WTC11 (cell line): Measurements from ENCODE around the gene KLRF1. TPM values are rescaled to one million over a fixed set of nuclear protein-coding genes. Genes with fewer than 3 reads are reported as not detected.
A peak's percentile ranks its signal among the peaks of the same experiment; 100 is the strongest.

Source experiments
- ATAC-seq: fragments of 200-7000 bp; cut with Tn5 transposase; 2 replicates; pipeline ENCODE4 v1.10.0; 2021; ENCODE audit warnings: mild to moderate bottlenecking, moderate library complexity
- CTCF ChIA-PET: fragments of 300-600 bp; sonication (Branson Sonifier 250); formaldehyde crosslinking; loops from one replicate; lab custom pipeline; 2021; ENCODE audit warnings: antibody characterized with exemption; lab: Charles Lee
- POLR2A ChIA-PET: fragments of 350-600 bp; sonication (Branson Sonifier 250); formaldehyde crosslinking; loops from one replicate; lab custom pipeline; 2021; ENCODE audit warnings: antibody characterized with exemption; lab: Charles Lee
- DNase-seq: peaks from one replicate; pipeline ENCODE4 v3.0.0; 2021; ENCODE audit warnings: low spot score
- H3K27ac Mint-ChIP-seq: 2 replicates; pipeline ENCODE4 v1.8.0; 2021; ENCODE audit warnings: mixed read lengths
- H3K27me3 Mint-ChIP-seq: 2 replicates; pipeline ENCODE4 v1.8.0; 2021; ENCODE audit warnings: low read depth, mild to moderate bottlenecking, moderate library complexity, mixed read lengths
- H3K36me3 Mint-ChIP-seq: 2 replicates; pipeline ENCODE4 v1.8.0; 2021; ENCODE audit warnings: mixed read lengths
- H3K4me1 Mint-ChIP-seq: 2 replicates; pipeline ENCODE4 v1.8.0; 2022; ENCODE audit warnings: mixed read lengths
- H3K4me3 Mint-ChIP-seq: 2 replicates; pipeline ENCODE4 v1.8.0; 2021; ENCODE audit warnings: mild to moderate bottlenecking, moderate library complexity, mixed read lengths
- H3K9me3 Mint-ChIP-seq: 2 replicates; pipeline ENCODE4 v1.8.0; 2021; ENCODE audit warnings: mixed read lengths
- CBFB ChIP-seq: sonication (generic); formaldehyde crosslinking; IDR thresholded peaks from 2 replicates; pipeline ENCODE4 v1.8.1; 2022; ENCODE audit warnings: mild to moderate bottlenecking, low read depth, missing genetic modification reagents
- EMX1 ChIP-seq: fragments of 250-450 bp; sonication (Bioruptor Pico); IDR thresholded peaks from 2 replicates; pipeline ENCODE4 v1.8.0; 2021; ENCODE audit warnings: mild to moderate bottlenecking
- FOXJ3 ChIP-seq: sonication (generic); formaldehyde crosslinking; IDR thresholded peaks from 2 replicates; pipeline ENCODE4 v1.9.0; 2021; ENCODE audit warnings: missing genetic modification reagents, mild to moderate bottlenecking, borderline replicate concordance
- NR3C1 ChIP-seq: sonication (generic); formaldehyde crosslinking; conservative IDR thresholded peaks from 2 replicates; pipeline ENCODE4 v1.8.1; 2023; ENCODE audit warnings: low read depth, mild to moderate bottlenecking, missing genetic modification reagents
- TCF7 ChIP-seq: sonication (generic); formaldehyde crosslinking; IDR thresholded peaks from 2 replicates; pipeline ENCODE4 v1.8.0; 2022; ENCODE audit warnings: mild to moderate bottlenecking, low read depth, missing genetic modification reagents, moderate library complexity
- TEAD1 ChIP-seq: sonication (generic); formaldehyde crosslinking; IDR thresholded peaks from 2 replicates; pipeline ENCODE4 v1.8.0; 2022; ENCODE audit warnings: mild to moderate bottlenecking, missing genetic modification reagents
- ZBTB21 ChIP-seq: sonication (generic); formaldehyde crosslinking; IDR thresholded peaks from 2 replicates; pipeline ENCODE4 v1.8.1; 2023; ENCODE audit warnings: mild to moderate bottlenecking, missing genetic modification reagents, borderline replicate concordance
- ZNF671 ChIP-seq: fragments of 250-450 bp; sonication (Bioruptor Pico); IDR thresholded peaks from 2 replicates; pipeline ENCODE4 v1.8.0; 2021; ENCODE audit warnings: mild to moderate bottlenecking
- total RNA-seq: library from RNA; stranded (reverse); gene quantifications from 3 replicates; pipeline ENCODE4 v1.2.3, GENCODE V29; 2021
- TF ChIP-seq, protein P1 (sequence below): fragments of 250-450 bp; sonication (Bioruptor Pico); IDR thresholded peaks from 2 replicates; pipeline ENCODE4 v1.9.0; 2021; ENCODE audit warnings: mild to moderate bottlenecking
- TF ChIP-seq, protein P2 (sequence below): sonication (generic); formaldehyde crosslinking; conservative IDR thresholded peaks from 2 replicates; pipeline ENCODE4 v1.8.1; 2023; ENCODE audit warnings: mild to moderate bottlenecking, low read depth, missing genetic modification reagents, moderate library complexity
- TF ChIP-seq, protein P3 (sequence below): sonication (generic); formaldehyde crosslinking; IDR thresholded peaks from 2 replicates; pipeline ENCODE4 v1.8.1; 2023; ENCODE audit warnings: mild to moderate bottlenecking, missing genetic modification reagents
- TF ChIP-seq, protein P4 (sequence below): sonication (generic); formaldehyde crosslinking; IDR thresholded peaks from 2 replicates; pipeline ENCODE4 v1.8.1; 2023; ENCODE audit warnings: mild to moderate bottlenecking, missing genetic modification reagents, moderate library complexity
- TF ChIP-seq, protein P5 (sequence below): sonication (generic); formaldehyde crosslinking; IDR thresholded peaks from 2 replicates; pipeline ENCODE4 v1.8.0; 2023; ENCODE audit warnings: missing genetic modification reagents
- TF ChIP-seq, protein P6 (sequence below): sonication (generic); formaldehyde crosslinking; IDR thresholded peaks from 2 replicates; pipeline ENCODE4 v1.8.1; 2022; ENCODE audit warnings: low read depth, missing genetic modification reagents, borderline replicate concordance
- TF ChIP-seq, protein P7 (sequence below): sonication (generic); formaldehyde crosslinking; IDR thresholded peaks from 2 replicates; pipeline ENCODE4 v1.8.1; 2023; ENCODE audit warnings: mild to moderate bottlenecking, moderate library complexity, missing genetic modification reagents

The KLRF1 gene
- total RNA-seq, 1 experiment from 2014 or later: not detected

DNA sequence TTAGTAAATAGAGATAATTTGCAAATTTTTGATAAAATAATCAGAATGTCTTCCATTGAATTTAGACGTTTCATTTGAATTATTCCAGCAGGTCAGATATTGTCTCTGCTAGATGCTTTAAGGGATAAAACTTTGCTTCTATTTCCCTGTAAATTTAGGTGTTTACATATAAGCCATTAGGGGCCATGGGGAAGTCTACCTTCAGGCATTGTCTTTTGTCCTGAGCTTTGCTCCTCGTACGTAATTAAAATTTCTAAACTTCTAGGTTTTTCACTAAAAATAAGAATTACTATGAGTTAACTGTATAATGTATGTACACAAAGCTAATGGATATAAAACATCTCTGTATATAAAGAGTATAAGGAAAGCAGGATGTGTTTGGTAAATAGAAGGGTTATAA lies 42.5 kb upstream of the KLRF1 start (continued):
- TF ChIP-seq NR3C1 (CRISPR knock-in tag) (no peak), ZNF671 (CRISPR knock-in tag) (no peak)
- TF ChIP-seq, protein P1, sequence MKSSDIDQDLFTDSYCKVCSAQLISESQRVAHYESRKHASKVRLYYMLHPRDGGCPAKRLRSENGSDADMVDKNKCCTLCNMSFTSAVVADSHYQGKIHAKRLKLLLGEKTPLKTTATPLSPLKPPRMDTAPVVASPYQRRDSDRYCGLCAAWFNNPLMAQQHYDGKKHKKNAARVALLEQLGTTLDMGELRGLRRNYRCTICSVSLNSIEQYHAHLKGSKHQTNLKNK (CRISPR knock-in tag): no peak
- TF ChIP-seq, protein P2, sequence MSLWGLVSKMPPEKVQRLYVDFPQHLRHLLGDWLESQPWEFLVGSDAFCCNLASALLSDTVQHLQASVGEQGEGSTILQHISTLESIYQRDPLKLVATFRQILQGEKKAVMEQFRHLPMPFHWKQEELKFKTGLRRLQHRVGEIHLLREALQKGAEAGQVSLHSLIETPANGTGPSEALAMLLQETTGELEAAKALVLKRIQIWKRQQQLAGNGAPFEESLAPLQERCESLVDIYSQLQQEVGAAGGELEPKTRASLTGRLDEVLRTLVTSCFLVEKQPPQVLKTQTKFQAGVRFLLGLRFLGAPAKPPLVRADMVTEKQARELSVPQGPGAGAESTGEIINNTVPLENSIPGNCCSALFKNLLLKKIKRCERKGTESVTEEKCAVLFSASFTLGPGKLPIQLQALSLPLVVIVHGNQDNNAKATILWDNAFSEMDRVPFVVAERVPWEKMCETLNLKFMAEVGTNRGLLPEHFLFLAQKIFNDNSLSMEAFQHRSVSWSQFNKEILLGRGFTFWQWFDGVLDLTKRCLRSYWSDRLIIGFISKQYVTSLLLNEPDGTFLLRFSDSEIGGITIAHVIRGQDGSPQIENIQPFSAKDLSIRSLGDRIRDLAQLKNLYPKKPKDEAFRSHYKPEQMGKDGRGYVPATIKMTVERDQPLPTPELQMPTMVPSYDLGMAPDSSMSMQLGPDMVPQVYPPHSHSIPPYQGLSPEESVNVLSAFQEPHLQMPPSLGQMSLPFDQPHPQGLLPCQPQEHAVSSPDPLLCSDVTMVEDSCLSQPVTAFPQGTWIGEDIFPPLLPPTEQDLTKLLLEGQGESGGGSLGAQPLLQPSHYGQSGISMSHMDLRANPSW: no peak
- TF ChIP-seq, protein P3, sequence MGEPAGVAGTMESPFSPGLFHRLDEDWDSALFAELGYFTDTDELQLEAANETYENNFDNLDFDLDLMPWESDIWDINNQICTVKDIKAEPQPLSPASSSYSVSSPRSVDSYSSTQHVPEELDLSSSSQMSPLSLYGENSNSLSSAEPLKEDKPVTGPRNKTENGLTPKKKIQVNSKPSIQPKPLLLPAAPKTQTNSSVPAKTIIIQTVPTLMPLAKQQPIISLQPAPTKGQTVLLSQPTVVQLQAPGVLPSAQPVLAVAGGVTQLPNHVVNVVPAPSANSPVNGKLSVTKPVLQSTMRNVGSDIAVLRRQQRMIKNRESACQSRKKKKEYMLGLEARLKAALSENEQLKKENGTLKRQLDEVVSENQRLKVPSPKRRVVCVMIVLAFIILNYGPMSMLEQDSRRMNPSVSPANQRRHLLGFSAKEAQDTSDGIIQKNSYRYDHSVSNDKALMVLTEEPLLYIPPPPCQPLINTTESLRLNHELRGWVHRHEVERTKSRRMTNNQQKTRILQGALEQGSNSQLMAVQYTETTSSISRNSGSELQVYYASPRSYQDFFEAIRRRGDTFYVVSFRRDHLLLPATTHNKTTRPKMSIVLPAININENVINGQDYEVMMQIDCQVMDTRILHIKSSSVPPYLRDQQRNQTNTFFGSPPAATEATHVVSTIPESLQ: no peak
- TF ChIP-seq, protein P4, sequence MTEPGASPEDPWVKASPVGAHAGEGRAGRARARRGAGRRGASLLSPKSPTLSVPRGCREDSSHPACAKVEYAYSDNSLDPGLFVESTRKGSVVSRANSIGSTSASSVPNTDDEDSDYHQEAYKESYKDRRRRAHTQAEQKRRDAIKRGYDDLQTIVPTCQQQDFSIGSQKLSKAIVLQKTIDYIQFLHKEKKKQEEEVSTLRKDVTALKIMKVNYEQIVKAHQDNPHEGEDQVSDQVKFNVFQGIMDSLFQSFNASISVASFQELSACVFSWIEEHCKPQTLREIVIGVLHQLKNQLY (CRISPR knock-in tag): no peak
- TF ChIP-seq, all 79 proteins: peak for 0

DNA sequence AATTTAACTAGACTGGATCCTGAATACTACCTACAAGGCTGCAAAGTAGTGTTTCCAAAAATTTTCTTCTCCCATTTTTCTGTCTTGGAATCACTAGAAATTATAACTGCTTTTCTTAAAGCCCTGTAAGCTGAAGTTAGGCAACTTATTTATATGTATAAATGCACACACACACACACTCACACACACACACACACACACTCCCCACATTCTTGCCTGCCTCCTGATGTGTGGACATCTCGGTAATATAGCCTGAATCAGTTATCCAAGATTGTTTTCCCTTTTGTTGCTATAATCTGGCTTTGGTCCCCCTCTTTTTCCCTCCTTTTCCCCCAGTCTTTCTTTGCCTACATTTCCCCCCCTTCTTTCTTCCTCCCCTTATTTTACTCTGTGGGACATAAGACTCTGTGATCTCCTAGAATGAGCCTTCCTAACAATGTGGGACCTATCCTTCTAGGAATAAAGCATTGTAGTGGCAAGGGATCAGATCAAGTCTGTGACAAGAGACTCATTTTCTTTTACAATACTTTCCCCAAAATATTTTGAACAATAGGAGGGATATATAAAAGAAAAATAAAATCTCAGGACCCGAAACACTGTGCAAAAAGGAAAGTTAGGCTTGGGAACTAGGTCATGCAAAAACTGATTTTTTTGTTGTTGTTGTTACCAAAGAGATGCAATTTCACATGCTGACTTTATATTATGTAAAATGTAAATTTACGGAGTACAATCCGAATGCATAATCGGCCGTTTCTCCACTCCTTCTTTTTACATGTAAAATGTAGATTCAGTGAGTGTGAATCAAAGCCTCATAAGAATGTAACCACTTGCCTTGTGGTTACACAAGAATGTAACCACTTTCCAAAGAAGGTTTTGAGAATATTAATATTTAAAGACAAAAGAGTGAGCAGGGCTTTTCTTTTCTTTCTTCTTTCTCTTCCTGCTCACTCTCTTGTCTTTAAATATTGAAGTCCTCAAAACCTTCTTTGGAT lies 40.3 kb upstream of the KLRF1 start:
- Mint-ChIP-seq H3K36me3 (peaks cover 14% of the 10 kb centered on the region), H3K4me1 (peaks cover 56% of the 10 kb centered on the region), H3K27me3 (no peaks in the 10 kb centered on the region), H3K27ac (peak overlapping the region; percentile 97), H3K9me3 (peaks cover 19% of the 10 kb centered on the region), H3K4me3 (peak overlapping the region; percentile 47; the same call in 1 of the 2 replicates)
- TF ChIP-seq ZBTB21 (CRISPR knock-in tag) (no peak), CBFB (CRISPR knock-in tag) (no peak), FOXJ3 (no peak), TCF7 (CRISPR knock-in tag) (no peak), TEAD1 (CRISPR knock-in tag) (no peak), EMX1 (CRISPR knock-in tag) (no peak)
- TF ChIP-seq, protein P5, sequence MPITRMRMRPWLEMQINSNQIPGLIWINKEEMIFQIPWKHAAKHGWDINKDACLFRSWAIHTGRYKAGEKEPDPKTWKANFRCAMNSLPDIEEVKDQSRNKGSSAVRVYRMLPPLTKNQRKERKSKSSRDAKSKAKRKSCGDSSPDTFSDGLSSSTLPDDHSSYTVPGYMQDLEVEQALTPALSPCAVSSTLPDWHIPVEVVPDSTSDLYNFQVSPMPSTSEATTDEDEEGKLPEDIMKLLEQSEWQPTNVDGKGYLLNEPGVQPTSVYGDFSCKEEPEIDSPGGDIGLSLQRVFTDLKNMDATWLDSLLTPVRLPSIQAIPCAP (CRISPR knock-in tag): no peak
- TF ChIP-seq, protein P6, sequence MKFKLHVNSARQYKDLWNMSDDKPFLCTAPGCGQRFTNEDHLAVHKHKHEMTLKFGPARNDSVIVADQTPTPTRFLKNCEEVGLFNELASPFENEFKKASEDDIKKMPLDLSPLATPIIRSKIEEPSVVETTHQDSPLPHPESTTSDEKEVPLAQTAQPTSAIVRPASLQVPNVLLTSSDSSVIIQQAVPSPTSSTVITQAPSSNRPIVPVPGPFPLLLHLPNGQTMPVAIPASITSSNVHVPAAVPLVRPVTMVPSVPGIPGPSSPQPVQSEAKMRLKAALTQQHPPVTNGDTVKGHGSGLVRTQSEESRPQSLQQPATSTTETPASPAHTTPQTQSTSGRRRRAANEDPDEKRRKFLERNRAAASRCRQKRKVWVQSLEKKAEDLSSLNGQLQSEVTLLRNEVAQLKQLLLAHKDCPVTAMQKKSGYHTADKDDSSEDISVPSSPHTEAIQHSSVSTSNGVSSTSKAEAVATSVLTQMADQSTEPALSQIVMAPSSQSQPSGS (CRISPR knock-in tag): no peak
- TF ChIP-seq, protein P7, sequence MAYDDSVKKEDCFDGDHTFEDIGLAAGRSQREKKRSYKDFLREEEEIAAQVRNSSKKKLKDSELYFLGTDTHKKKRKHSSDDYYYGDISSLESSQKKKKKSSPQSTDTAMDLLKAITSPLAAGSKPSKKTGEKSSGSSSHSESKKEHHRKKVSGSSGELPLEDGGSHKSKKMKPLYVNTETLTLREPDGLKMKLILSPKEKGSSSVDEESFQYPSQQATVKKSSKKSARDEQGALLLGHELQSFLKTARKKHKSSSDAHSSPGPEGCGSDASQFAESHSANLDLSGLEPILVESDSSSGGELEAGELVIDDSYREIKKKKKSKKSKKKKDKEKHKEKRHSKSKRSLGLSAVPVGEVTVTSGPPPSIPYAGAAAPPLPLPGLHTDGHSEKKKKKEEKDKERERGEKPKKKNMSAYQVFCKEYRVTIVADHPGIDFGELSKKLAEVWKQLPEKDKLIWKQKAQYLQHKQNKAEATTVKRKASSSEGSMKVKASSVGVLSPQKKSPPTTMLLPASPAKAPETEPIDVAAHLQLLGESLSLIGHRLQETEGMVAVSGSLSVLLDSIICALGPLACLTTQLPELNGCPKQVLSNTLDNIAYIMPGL (CRISPR knock-in tag): no peak
- CTCF ChIA-PET: interaction anchor here (1.0 kb wide), 1 partner anchor 37 kb away, joined by 3 read pairs; no protein-coding TSS in a partner anchor
- ATAC-seq (peak; percentile 10; the same call in 1 of the 2 replicates), DNase-seq (no peak)
- POLR2A ChIA-PET: interaction anchor here (0.6 kb wide), 1 partner anchor 1142 kb away, joined by 3 read pairs; no protein-coding TSS in a partner anchor
